Measurements from ENCODE around the gene ACSM4. TPM values are rescaled to one million over a fixed set of nuclear protein-coding genes. Genes with fewer than 3 reads are reported as not detected.

The ACSM4 gene
- total and polyA plus RNA-seq, 2 of the 8 experiments (the other 6 are each of a cell fraction or from before 2014, with no cell fraction given): not detected

GRCh38 chr12:7282844-7283243 lies 21.0 kb upstream of the ACSM4 start:
- no peak overlapping the region for H3K23ac ChIP-seq (ENCODE audit: insufficient read length)
- H3K4me1 ChIP-seq (replicated peaks in 1 of 4; ENCODE audit: control insufficient read depth in 3 of 4, insufficient read depth in 4 of 4, low read length in 3 of 4): peaks cover 2 to 10% (median 2%) of the 10 kb centered on the region in 4 experiments; a peak in 5 of 7 replicates
- no peak overlapping the region; a peak in 1 of 8 replicates for H3K4me3 ChIP-seq (ENCODE audit: extremely low read depth in 1 of 4, insufficient read depth in 2 of 4, low read depth in 3 of 4, low read length in 4 of 4)
- no peak overlapping the region for H2AFZ ChIP-seq (ENCODE audit: low read length)
- H2BK20ac ChIP-seq (ENCODE audit: low read length): no peak overlapping the region
- no peak overlapping the region for H3K14ac ChIP-seq (ENCODE audit: insufficient read length)
- H3K36me3 ChIP-seq (ENCODE audit: control insufficient read depth in 2 of 4, insufficient read depth in 4 of 4, low read length in 3 of 4): no peaks in the 10 kb centered on the region
- no peak overlapping the region; a peak in 1 of 4 replicates for H3K4me2 ChIP-seq (ENCODE audit: insufficient read depth in 1 of 2, low read depth in 2 of 2, low read length in 2 of 2)
- no peak overlapping the region for H2BK12ac ChIP-seq (ENCODE audit: low read depth, low read length)
- no peaks in the 10 kb centered on the region for H3K79me2 ChIP-seq (ENCODE audit: control insufficient read depth in 1 of 2, insufficient read depth in 2 of 2, low read length in 2 of 2)
- no peak for DNase-seq (ENCODE audit: low read depth in 1 of 2, low spot score in 2 of 2)
- no peak overlapping the region for H3K18ac ChIP-seq (ENCODE audit: extremely low read depth, low read length)
- no peak overlapping the region for H2BK120ac ChIP-seq (replicated peaks; ENCODE audit: low read depth, low read length)
- WGBS, 2 experiments (ENCODE audit: extremely low coverage in 1 of 2, insufficient coverage in 1 of 2, insufficient read length in 1 of 2, insufficient replicate concordance in 2 of 2, low coverage in 1 of 2, low lambda C conversion rate in 2 of 2, missing lambda C conversion rate in 1 of 2): 81% methylated on average over 2 of the region's 2 CpGs; no CpG with 5 or more reads in 1 of the 2 experiments
- H3K79me1 ChIP-seq (ENCODE audit: low read depth, low read length): no peaks in the 10 kb centered on the region
- H3K27ac ChIP-seq (ENCODE audit: low read depth, low read length): no peak overlapping the region
- ChIA-PET POLR2A (ENCODE audit: partially characterized antibody) (interaction anchor here (0.9 kb wide), 1 partner anchor 13 kb away, joined by 3 read pairs; no protein-coding TSS in a partner anchor), CTCF (ENCODE audit: partially characterized antibody) (interaction anchor here (0.7 to 1.4 kb wide), 2 partner anchors 182 to 1596 kb away, joined by 3 read pairs; no protein-coding TSS in a partner anchor)
- no peak overlapping the region for H3K4ac ChIP-seq (replicated peaks; ENCODE audit: insufficient read length, low read depth, low read length)
- H4K91ac ChIP-seq (replicated peaks; ENCODE audit: insufficient read length, low read length): no peak overlapping the region
- no peak overlapping the region for H4K8ac ChIP-seq (ENCODE audit: extremely low read depth, insufficient read depth, low read length)
- H3K23me2 ChIP-seq (ENCODE audit: low read depth, low read length): no peaks in the 10 kb centered on the region
- FAIRE-seq: no peak
- no peaks in the 10 kb centered on the region; a peak in 1 of 4 replicates for H3K9me3 ChIP-seq (ENCODE audit: insufficient read depth in 2 of 2, low read depth in 1 of 2, low read length in 1 of 2)
- no peak overlapping the region for H4K5ac ChIP-seq (ENCODE audit: insufficient read length, low read depth, low read length)
- no peaks in the 10 kb centered on the region for H3K27me3 ChIP-seq (replicated peaks in 1 of 4; ENCODE audit: control insufficient read depth in 3 of 4, extremely low read depth in 1 of 4, insufficient read depth in 3 of 4, low read length in 3 of 4)
- no peak overlapping the region for H3K9ac ChIP-seq (replicated peaks in 1 of 4; ENCODE audit: extremely low read depth in 1 of 4, low read depth in 3 of 4, low read length in 3 of 4)
- no peaks in the 10 kb centered on the region for H4K20me1 ChIP-seq (replicated peaks in 1 of 2; ENCODE audit: control insufficient read depth in 1 of 2, insufficient read depth in 2 of 2, low read length in 2 of 2)
- no peak for TF ChIP-seq E2F6 (IDR thresholded peaks at IDR 0.05)
- peak; percentile 16 for TF ChIP-seq ASH2L (IDR thresholded peaks at IDR 0.05; ENCODE audit: low read length)
- H2BK5ac ChIP-seq (ENCODE audit: low read depth, low read length): no peak overlapping the region
- H2AK5ac ChIP-seq (ENCODE audit: low read depth, low read length): no peak overlapping the region; the same call in 1 of the 2 replicates
- H2BK15ac ChIP-seq (ENCODE audit: low read length): no peak overlapping the region
- H3K56ac ChIP-seq (replicated peaks; ENCODE audit: insufficient read length, low read depth, low read length): no peak overlapping the region

Measured in H1 (cell line).